ENCODE data around the gene SORCS2. TPM values are rescaled to one million over a fixed set of nuclear protein-coding genes. Genes with fewer than 3 reads are reported as not detected.

Gene SORCS2
- total and polyA plus RNA-seq, 2 of the 13 experiments (the other 11 are each of a cell fraction or from before 2014, with no cell fraction given): 0.82 to 1.0 TPM

- Histone ChIP-seq H3K4me2 (ENCODE audit: low read depth, low read length) (no peak overlapping the region), H3K9me3 (ENCODE audit: low read length) (no peaks in the 10 kb centered on the region), H3K79me2 (ENCODE audit: insufficient read depth, low read length) (no peaks in the 10 kb centered on the region), H3K27me3 (ENCODE audit: control insufficient read depth in 1 of 2, insufficient read depth in 2 of 2, low read length in 2 of 2) (peaks cover 0 to 26% of the 10 kb centered on the region in 2 experiments; a peak in 1 of 5 replicates), H3K27ac (ENCODE audit: extremely low read length, insufficient read depth, low read length) (no peak overlapping the region), H2AFZ (ENCODE audit: low read length) (no peak overlapping the region), H4K20me1 (ENCODE audit: insufficient read depth, low read length) (no peaks in the 10 kb centered on the region), H3K36me3 (replicated peaks in 1 of 2; ENCODE audit: control insufficient read depth in 1 of 2, insufficient read depth in 2 of 2, low read length in 2 of 2) (no peaks in the 10 kb centered on the region), H3K4me1 (ENCODE audit: insufficient read depth, low read length) (peaks cover 32% of the 10 kb centered on the region), H3K4me3 (replicated peaks in 1 of 3; ENCODE audit: insufficient read depth in 1 of 3, low read depth in 2 of 3, low read length in 3 of 3) (no peak overlapping the region), H3K9ac (ENCODE audit: insufficient read depth, low read depth, low read length) (no peak overlapping the region)
- POLR2A ChIA-PET: no interaction called here
- ATAC-seq (no peak), FAIRE-seq (no peak), DNase-seq (ENCODE audit: low spot score) (no peak)
- intact Hi-C loops (cut with micrococcal nuclease; ENCODE audit: unreplicated experiment): no loop called here
- in situ Hi-C loops (cut with HindIII; ENCODE audit: extremely low pct_ligation_motif_present, low pct_unique_long_range_greater_than_20kb): no loop called here
- TF ChIP-seq ZNF713 (CRISPR knock-in tag; IDR thresholded peaks at IDR 0.05) (no peak), ZNF609 (CRISPR knock-in tag; IDR thresholded peaks at IDR 0.05; ENCODE audit: borderline replicate concordance) (no peak), GTF3A (CRISPR knock-in tag; conservative IDR thresholded peaks at IDR 0.05) (no peak), GABPB1 (CRISPR knock-in tag; IDR thresholded peaks at IDR 0.05) (no peak), FLYWCH1 (CRISPR knock-in tag; IDR thresholded peaks at IDR 0.05) (no peak), HDAC6 (IDR thresholded peaks at IDR 0.05; ENCODE audit: low read depth, low read length) (no peak), ZNF784 (CRISPR knock-in tag; IDR thresholded peaks at IDR 0.05; ENCODE audit: borderline replicate concordance) (no peak), IRF1 (CRISPR knock-in tag; IDR thresholded peaks at IDR 0.05; ENCODE audit: low read depth) (no peak), ZBTB26 (CRISPR knock-in tag; IDR thresholded peaks at IDR 0.05; ENCODE audit: borderline replicate concordance) (no peak), FUBP1 (CRISPR knock-in tag; IDR thresholded peaks at IDR 0.05; ENCODE audit: borderline replicate concordance) (no peak), SAFB2 (CRISPR knock-in tag; IDR thresholded peaks at IDR 0.05; ENCODE audit: borderline replicate concordance, low read depth) (no peak)
- no TSS peak for BruUV-seq (replicated peaks)
- CTCF ChIA-PET (ENCODE audit: low intra/inter-chr PET ratio, low total read pairs): no interaction called here
- WGBS (ENCODE audit: low lambda C conversion rate): 65% methylated on average over 7 of the region's 7 CpGs
Measured at GRCh38 chr4:7169134-7169533, 23.2 kb upstream of the SORCS2 start.
